ENCODE measurements around the gene ACTL7B.

- no peak for TF ChIP-seq CTCF (IDR thresholded peaks at IDR 0.05)
- TF ChIP-seq POLR2A (IDR thresholded peaks at IDR 0.05), result no peak
Measured at GRCh38 chr9:108854094-108854493, 1.7 kb downstream of the ACTL7B start.

Measured in lower leg skin (tissue), 3 donors.